Gastroesophageal sphincter (tissue), 4 donors: Measurements from ENCODE around the gene CNEP1R1. TPM values are rescaled to one million over a fixed set of nuclear protein-coding genes. Genes with fewer than 3 reads are reported as not detected.

ENCODE experiments used
- ATAC-seq: fragments of 150-250 bp; one replicate; pipeline ENCODE4 v1.9.1; 2016; ENCODE audit warnings: mild to moderate bottlenecking, moderate library complexity
- H3K27ac ChIP-seq, 4 donors: fragments of 200-600 bp; sonication (generic) in 3 of 4; 1 replicate in 3 of 4; 2 replicates in 1 of 4; pipeline ENCODE4 v1.5.1; 2016 to 2019
- H3K27me3 ChIP-seq: fragments of 200-600 bp; sonication (generic); one replicate; pipeline ENCODE4 v1.5.1; 2019
- H3K36me3 ChIP-seq, 2 donors: fragments of 200-600 bp; sonication (generic); one replicate each; pipeline ENCODE4 v1.5.1; 2019; ENCODE audit warnings: control low read depth in 1 of 2
- H3K4me1 ChIP-seq, 3 donors: fragments of 200-600 bp; sonication (generic); 1 replicate in 2 of 3; 2 replicates in 1 of 3; pipeline ENCODE4 v1.5.1; 2016 to 2019; ENCODE audit warnings: control low read depth in 2 of 3
- H3K4me3 ChIP-seq, 2 donors: fragments of 200-600 bp; sonication (generic); one replicate each; pipeline ENCODE4 v1.5.1; 2019; ENCODE audit warnings: mild to moderate bottlenecking in 1 of 2, moderate library complexity in 1 of 2
- H3K9me3 ChIP-seq, 3 donors: fragments of 200-600 bp; sonication (generic); one replicate each; pipeline ENCODE4 v1.5.1; 2017 to 2019; ENCODE audit warnings: control low read depth in 2 of 3
- EP300 ChIP-seq: sonication (generic); formaldehyde crosslinking; IDR thresholded peaks from one replicate; pipeline ENCODE4 v1.6.1; 2017; ENCODE audit warnings: antibody characterized with exemption, mild to moderate bottlenecking
- POLR2A ChIP-seq, 2 donors: fragments of 450-650 bp; IDR thresholded peaks; one replicate each; pipeline ENCODE4 v1.6.1; 2017; ENCODE audit warnings: antibody characterized with exemption in 2 of 2, mild to moderate bottlenecking in 2 of 2, moderate library complexity in 1 of 2
- POLR2AphosphoS5 ChIP-seq: sonication (generic); formaldehyde crosslinking; IDR thresholded peaks from one replicate; pipeline ENCODE4 v1.6.1; 2017; ENCODE audit warnings: antibody characterized with exemption
- WGBS, 2 donors: methylation state at CpG; one replicate each; pipeline ENCODE4 v1.1.5; 2018; ENCODE audit warnings: low coverage in 1 of 2; 5-methylcytosine and 5-hydroxymethylcytosine counted together
- total RNA-seq, 4 donors: library from RNA; depleted of rRNA; stranded (reverse); fragments of >200 nt; gene quantifications; one replicate each; pipeline ENCODE4 v1.1.0, GENCODE V29; 2016
- TF ChIP-seq, protein P1 (sequence below), 4 experiments: fragments of 200-600 bp in 2 of 4; fragments of 450-650 bp in 2 of 4; sonication (generic) in 1 of 4; IDR thresholded peaks; one replicate each; pipeline ENCODE4 v1.5.1; 2017 to 2019; ENCODE audit warnings: antibody characterized with exemption in 4 of 4, mild to moderate bottlenecking in 2 of 4, moderate library complexity in 2 of 4

CNEP1R1 gene
- total RNA-seq, 4 donors from 2014 or later = 11.6 to 21.8 (median 15.5) TPM

GRCh38 chr16:49987381-49987780 lies 37.6 kb upstream of the CNEP1R1 start:
- Histone ChIP-seq H3K9me3 (no peaks in the 10 kb centered on the region), H3K27ac (no peak overlapping the region), H3K27me3 (no peaks in the 10 kb centered on the region), H3K4me1 (no peaks in the 10 kb centered on the region), H3K36me3 (no peaks in the 10 kb centered on the region), H3K4me3 (no peak overlapping the region)
- WGBS, 2 donors = 75 to 81% methylated on average over 5 of the region's 5 CpGs
- TF ChIP-seq, protein P1, sequence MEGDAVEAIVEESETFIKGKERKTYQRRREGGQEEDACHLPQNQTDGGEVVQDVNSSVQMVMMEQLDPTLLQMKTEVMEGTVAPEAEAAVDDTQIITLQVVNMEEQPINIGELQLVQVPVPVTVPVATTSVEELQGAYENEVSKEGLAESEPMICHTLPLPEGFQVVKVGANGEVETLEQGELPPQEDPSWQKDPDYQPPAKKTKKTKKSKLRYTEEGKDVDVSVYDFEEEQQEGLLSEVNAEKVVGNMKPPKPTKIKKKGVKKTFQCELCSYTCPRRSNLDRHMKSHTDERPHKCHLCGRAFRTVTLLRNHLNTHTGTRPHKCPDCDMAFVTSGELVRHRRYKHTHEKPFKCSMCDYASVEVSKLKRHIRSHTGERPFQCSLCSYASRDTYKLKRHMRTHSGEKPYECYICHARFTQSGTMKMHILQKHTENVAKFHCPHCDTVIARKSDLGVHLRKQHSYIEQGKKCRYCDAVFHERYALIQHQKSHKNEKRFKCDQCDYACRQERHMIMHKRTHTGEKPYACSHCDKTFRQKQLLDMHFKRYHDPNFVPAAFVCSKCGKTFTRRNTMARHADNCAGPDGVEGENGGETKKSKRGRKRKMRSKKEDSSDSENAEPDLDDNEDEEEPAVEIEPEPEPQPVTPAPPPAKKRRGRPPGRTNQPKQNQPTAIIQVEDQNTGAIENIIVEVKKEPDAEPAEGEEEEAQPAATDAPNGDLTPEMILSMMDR (IDR thresholded peaks at IDR 0.05) = no peak
- no peak for TF ChIP-seq POLR2AphosphoS5
- TF ChIP-seq POLR2A (IDR thresholded peaks at IDR 0.05) = no peak
- TF ChIP-seq EP300 = no peak
- no peak for ATAC-seq

GRCh38 chr16:49992825-49993224 lies 32.2 kb upstream of the CNEP1R1 start:
- Histone ChIP-seq H3K4me1 (no peaks in the 10 kb centered on the region), H3K27me3 (peaks cover 6% of the 10 kb centered on the region), H3K36me3 (no peaks in the 10 kb centered on the region), H3K9me3 (no peaks in the 10 kb centered on the region), H3K27ac (no peak overlapping the region), H3K4me3 (no peak overlapping the region)
- TF ChIP-seq POLR2AphosphoS5 (no peak), EP300 (no peak), POLR2A (IDR thresholded peaks at IDR 0.05) (no peak)
- TF ChIP-seq, protein P1 (IDR thresholded peaks at IDR 0.05) = no peak
- no peak for ATAC-seq
- 57% methylated on average over 1 of the region's 8 CpGs; no CpG with 5 or more reads in 1 of the 2 donors for WGBS, 2 donors

GRCh38 chr16:49993579-49993978 lies 31.4 kb upstream of the CNEP1R1 start:
- peaks cover 6% of the 10 kb centered on the region for H3K27me3 ChIP-seq
- H3K4me3 ChIP-seq = no peak overlapping the region
- TF ChIP-seq POLR2A (IDR thresholded peaks at IDR 0.05) (no peak), POLR2AphosphoS5 (no peak)
- H3K9me3 ChIP-seq = no peaks in the 10 kb centered on the region
- H3K4me1 ChIP-seq = no peaks in the 10 kb centered on the region
- no peak overlapping the region for H3K27ac ChIP-seq
- 94 to 100% methylated on average over 1 of the region's 1 CpG for WGBS, 2 donors
- H3K36me3 ChIP-seq = no peaks in the 10 kb centered on the region
- ATAC-seq = no peak

- no peaks in the 10 kb centered on the region for H3K9me3 ChIP-seq
- WGBS, 2 donors = 25 to 60% methylated on average over 1 of the region's 1 CpG
- H3K4me1 ChIP-seq = no peaks in the 10 kb centered on the region
- no peak overlapping the region for H3K4me3 ChIP-seq
- ATAC-seq = no peak
- TF ChIP-seq, protein P1 (IDR thresholded peaks at IDR 0.05) = no peak
- TF ChIP-seq EP300 = no peak
- TF ChIP-seq POLR2AphosphoS5 = no peak
- TF ChIP-seq POLR2A (IDR thresholded peaks at IDR 0.05) = no peak
- H3K27ac ChIP-seq = no peak overlapping the region
- no peaks in the 10 kb centered on the region for H3K36me3 ChIP-seq
- H3K27me3 ChIP-seq = peaks cover 6% of the 10 kb centered on the region
Measured at GRCh38 chr16:49994006-49994405, 31.0 kb upstream of the CNEP1R1 start.

DNA sequence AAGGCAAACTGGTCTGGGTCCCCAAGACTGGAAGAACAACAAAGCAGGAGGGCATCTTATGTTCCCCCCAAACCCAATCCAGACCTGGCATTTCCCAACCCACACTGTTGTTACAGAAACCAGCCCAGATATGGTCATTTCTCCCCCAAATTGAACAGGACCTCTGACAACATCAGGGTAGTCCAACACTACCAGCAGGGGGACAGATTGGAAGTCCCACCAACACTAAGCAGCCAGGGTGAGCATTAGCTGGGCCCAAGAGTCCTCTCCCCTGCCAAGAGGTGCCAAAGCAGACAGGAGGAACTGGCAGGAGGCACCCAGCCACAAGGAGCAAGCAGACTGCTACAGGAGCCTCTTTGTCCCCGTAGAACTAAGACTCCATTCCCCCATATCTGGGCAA lies 29.3 kb upstream of the CNEP1R1 start:
- Histone ChIP-seq H3K36me3 (no peaks in the 10 kb centered on the region), H3K4me3 (no peak overlapping the region), H3K9me3 (no peaks in the 10 kb centered on the region), H3K27ac (no peak overlapping the region), H3K27me3 (peaks cover 6% of the 10 kb centered on the region), H3K4me1 (no peaks in the 10 kb centered on the region)
- no peak for ATAC-seq
- WGBS, 2 donors = no CpG with 5 or more reads among the region's 1 CpG
- no peak for TF ChIP-seq POLR2AphosphoS5
- TF ChIP-seq, protein P1 (IDR thresholded peaks at IDR 0.05) = no peak
- no peak for TF ChIP-seq EP300
- TF ChIP-seq POLR2A (IDR thresholded peaks at IDR 0.05) = no peak
